GM21825 (cell line): ENCODE results near the gene RAB28.

Source experiments
- ATAC-seq: cut with Tn5 transposase; IDR thresholded peaks from one replicate; pipeline ENCODE4 v1.9.1; 2021; ENCODE audit warnings: mild to moderate bottlenecking, moderate library complexity; ENCODE audit not compliant: unreplicated experiment

RAB28 gene

DNA sequence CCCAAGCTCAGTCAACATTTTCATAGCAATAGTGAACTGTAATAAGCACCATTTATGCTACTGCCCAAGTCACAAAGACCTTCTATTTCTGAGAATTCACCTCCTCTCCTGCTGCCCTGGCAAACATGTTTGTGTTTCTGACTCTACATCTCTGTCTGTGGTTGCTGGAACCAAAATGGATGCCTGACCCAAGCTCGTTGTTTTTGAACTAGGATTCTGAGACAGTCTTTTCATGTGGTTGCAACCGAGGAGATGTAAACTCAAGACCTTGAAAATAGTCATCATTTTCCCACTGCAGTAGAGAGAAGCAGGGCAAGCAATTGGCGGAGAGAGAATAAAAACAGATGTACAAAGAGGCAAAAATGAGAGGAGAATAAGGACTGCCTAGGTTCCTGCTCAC, 160.2 kb downstream of the RAB28 start:
- ATAC-seq, result no peak

DNA sequence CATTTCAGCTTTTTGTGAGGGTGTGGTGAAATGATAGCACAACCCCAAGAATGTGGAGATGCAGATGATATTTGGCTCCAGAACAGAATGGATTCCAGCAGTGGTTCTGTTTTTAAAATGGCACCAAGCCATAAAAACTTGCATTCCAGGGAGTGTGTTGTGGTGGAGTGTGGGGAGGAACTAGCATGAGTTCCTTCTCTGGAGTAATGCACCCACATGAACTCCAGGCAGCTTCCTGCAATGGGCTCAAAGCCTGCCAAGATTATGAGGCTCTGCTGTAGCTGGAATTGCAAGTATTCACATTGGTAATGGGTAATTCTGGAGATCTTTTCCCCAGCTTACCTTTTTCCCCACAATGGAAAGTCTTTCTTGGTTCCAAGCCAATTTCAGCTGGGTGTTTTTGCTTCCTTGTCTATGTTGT, 161.4 kb downstream of the RAB28 start:
- ATAC-seq, result no peak
